ENCODE measurements around the gene PTGDS. TPM values are rescaled to one million over a fixed set of nuclear protein-coding genes. Genes with fewer than 3 reads are reported as not detected.

PTGDS gene
- total RNA-seq, 3 donors from 2014 or later (not counting 1 experiment from before 2014, with no cell fraction given), result 157 to 361 (median 296) TPM

GRCh38 chr9:137021979-137022661, 44.8 kb downstream of the PTGDS start:
- H3K27me3 Mint-ChIP-seq (ENCODE audit: low read depth in 2 of 2), result no peaks in the 10 kb centered on the region
- no peaks in the 10 kb centered on the region for H3K9me3 ChIP-seq (ENCODE audit: control insufficient read depth, insufficient read depth, low read length)
- peak overlapping the region in 1 of 2 donors; percentile 72 for H3K27ac Mint-ChIP-seq
- intact Hi-C loops (cut with micrococcal nuclease), result no loop called here
- H3K4me3 ChIP-seq (ENCODE audit: low read length), result no peak overlapping the region
- H3K4me1 Mint-ChIP-seq, result peaks cover 6 to 28% of the 10 kb centered on the region in 2 donors
- H3K4me1 ChIP-seq (ENCODE audit: control insufficient read depth, insufficient read depth, low read length), result peaks cover 35% of the 10 kb centered on the region
- WGBS (ENCODE audit: insufficient coverage), result 72% methylated on average over 30 of the region's 30 CpGs
- peaks cover 35% of the 10 kb centered on the region for H3K36me3 ChIP-seq (ENCODE audit: control insufficient read depth, insufficient read depth, low read length)
- DNase-seq (peak; percentile 49 to 85), ATAC-seq (peak; percentile 86 to 92 (median 91))
- H3K27me3 ChIP-seq (ENCODE audit: control insufficient read depth, insufficient read depth, low read length), result no peaks in the 10 kb centered on the region
- no peaks in the 10 kb centered on the region for H3K36me3 Mint-ChIP-seq
- TF ChIP-seq CTCF (IDR thresholded peaks at IDR 0.05), result no peak
- H3K4me3 Mint-ChIP-seq, result no peak overlapping the region
- H3K27ac ChIP-seq (ENCODE audit: low read length), result no peak overlapping the region
- no peaks in the 10 kb centered on the region for H3K9me3 Mint-ChIP-seq

- TF ChIP-seq CTCF (IDR thresholded peaks at IDR 0.05), result no peak
- intact Hi-C loops (cut with micrococcal nuclease), result no loop called here
- no peak overlapping the region for H3K4me3 ChIP-seq (ENCODE audit: low read length)
- H3K9me3 ChIP-seq (ENCODE audit: control insufficient read depth, insufficient read depth, low read length), result no peaks in the 10 kb centered on the region
- peaks cover 9 to 31% of the 10 kb centered on the region in 2 donors for H3K4me1 Mint-ChIP-seq
- no peak overlapping the region for H3K27ac ChIP-seq (ENCODE audit: low read length)
- H3K27ac Mint-ChIP-seq, result no peak overlapping the region
- H3K36me3 Mint-ChIP-seq, result no peaks in the 10 kb centered on the region
- H3K27me3 ChIP-seq (ENCODE audit: control insufficient read depth, insufficient read depth, low read length), result no peaks in the 10 kb centered on the region
- no peaks in the 10 kb centered on the region for H3K27me3 Mint-ChIP-seq (ENCODE audit: low read depth in 2 of 2)
- 92% methylated on average over 23 of the region's 23 CpGs for WGBS (ENCODE audit: insufficient coverage)
- peaks cover 30% of the 10 kb centered on the region for H3K36me3 ChIP-seq (ENCODE audit: control insufficient read depth, insufficient read depth, low read length)
- no peaks in the 10 kb centered on the region for H3K9me3 Mint-ChIP-seq
- ATAC-seq (no peak), DNase-seq (no peak)
- H3K4me1 ChIP-seq (ENCODE audit: control insufficient read depth, insufficient read depth, low read length), result peaks cover 40% of the 10 kb centered on the region
- H3K4me3 Mint-ChIP-seq, result no peak overlapping the region
These were observed 45.3 kb downstream of the PTGDS start for GRCh38 chr9:137022662-137023008.

- WGBS (ENCODE audit: insufficient coverage), result 95% methylated on average over 7 of the region's 7 CpGs
- no peak for TF ChIP-seq CTCF (IDR thresholded peaks at IDR 0.05)
- H3K4me3 Mint-ChIP-seq, result no peak overlapping the region
- DNase-seq (no peak), ATAC-seq (no peak)
- H3K36me3 Mint-ChIP-seq, result no peaks in the 10 kb centered on the region
- Histone ChIP-seq H3K4me1 (ENCODE audit: control insufficient read depth, insufficient read depth, low read length) (peaks cover 40% of the 10 kb centered on the region), H3K9me3 (ENCODE audit: control insufficient read depth, insufficient read depth, low read length) (no peaks in the 10 kb centered on the region), H3K4me3 (ENCODE audit: low read length) (no peak overlapping the region), H3K27ac (ENCODE audit: low read length) (no peak overlapping the region), H3K36me3 (ENCODE audit: control insufficient read depth, insufficient read depth, low read length) (peaks cover 24% of the 10 kb centered on the region), H3K27me3 (ENCODE audit: control insufficient read depth, insufficient read depth, low read length) (no peaks in the 10 kb centered on the region)
- H3K9me3 Mint-ChIP-seq, result no peaks in the 10 kb centered on the region
- H3K27ac Mint-ChIP-seq, result no peak overlapping the region
- intact Hi-C loops (cut with micrococcal nuclease), result no loop called here
- H3K27me3 Mint-ChIP-seq (ENCODE audit: low read depth in 2 of 2), result no peaks in the 10 kb centered on the region
- peaks cover 9 to 31% of the 10 kb centered on the region in 2 donors for H3K4me1 Mint-ChIP-seq
These were observed 45.9 kb downstream of the PTGDS start for GRCh38 chr9:137023157-137023556.

- ATAC-seq, result no peak
- WGBS (ENCODE audit: insufficient coverage), result 93% methylated on average over 15 of the region's 15 CpGs
- Mint-ChIP-seq H3K4me3 (no peak overlapping the region), H3K9me3 (no peaks in the 10 kb centered on the region), H3K27me3 (ENCODE audit: low read depth in 2 of 2) (no peaks in the 10 kb centered on the region), H3K4me1 (peaks cover 9 to 33% of the 10 kb centered on the region in 2 donors), H3K36me3 (no peaks in the 10 kb centered on the region), H3K27ac (peak overlapping the region in 1 of 2 donors; percentile 29)
- Histone ChIP-seq H3K27me3 (ENCODE audit: control insufficient read depth, insufficient read depth, low read length) (no peaks in the 10 kb centered on the region), H3K4me1 (ENCODE audit: control insufficient read depth, insufficient read depth, low read length) (peaks cover 42% of the 10 kb centered on the region), H3K4me3 (ENCODE audit: low read length) (no peak overlapping the region), H3K36me3 (ENCODE audit: control insufficient read depth, insufficient read depth, low read length) (peaks cover 24% of the 10 kb centered on the region), H3K9me3 (ENCODE audit: control insufficient read depth, insufficient read depth, low read length) (no peaks in the 10 kb centered on the region), H3K27ac (ENCODE audit: low read length) (no peak overlapping the region)
- intact Hi-C loops (cut with micrococcal nuclease), result no loop called here
- TF ChIP-seq CTCF (IDR thresholded peaks at IDR 0.05), result no peak
- DNase-seq, result no peak
These were observed 46.3 kb downstream of the PTGDS start for GRCh38 chr9:137023583-137023991.

Measured in natural killer cell (primary cell).